Astrocyte (in vitro differentiated cells and primary cell): Measurements from ENCODE around the gene HACD4. TPM values are rescaled to one million over a fixed set of nuclear protein-coding genes. Genes with fewer than 3 reads are reported as not detected.

Experiments used
- DNase-seq: peaks from one replicate; pipeline ENCODE4 v3.0.0-alpha.2; 2010; ENCODE audit warnings: low read depth
- FAIRE-seq: peaks from 2 replicates; lab custom pipeline; 2011; peaks lifted over from hg19 to GRCh38; lab: Jason Lieb, UNC
- H2AFZ ChIP-seq: 2 replicates; pipeline ENCODE4 v1.6.0; 2012; ENCODE audit warnings: low read depth, low read length, inconsistent platforms
- H3K27ac ChIP-seq: 2 replicates; pipeline ENCODE4 v1.5.1; 2011; ENCODE audit warnings: low read depth, low read length, inconsistent platforms
- H3K27me3 ChIP-seq: 2 replicates; pipeline ENCODE4 v1.6.0; 2011; ENCODE audit warnings: low read length, inconsistent platforms; ENCODE audit not compliant: insufficient read depth
- H3K36me3 ChIP-seq: 2 replicates; pipeline ENCODE4 v1.5.1; 2011; ENCODE audit warnings: low read length, inconsistent platforms; ENCODE audit not compliant: insufficient read depth
- H3K4me1 ChIP-seq: 2 replicates; pipeline ENCODE4 v1.5.1; 2011; ENCODE audit warnings: low read length, inconsistent platforms; ENCODE audit not compliant: insufficient read depth
- H3K4me2 ChIP-seq: 2 replicates; pipeline ENCODE4 v1.6.0; 2012; ENCODE audit warnings: low read length, inconsistent platforms
- H3K4me3 ChIP-seq: 2 replicates; pipeline ENCODE4 v1.5.1; 2011; ENCODE audit warnings: low read depth, mild to moderate bottlenecking, low read length, inconsistent platforms; ENCODE audit not compliant: insufficient read depth
- H3K79me2 ChIP-seq: 2 replicates; pipeline ENCODE4 v1.6.0; 2012; ENCODE audit warnings: mild to moderate bottlenecking, low read length, inconsistent platforms; ENCODE audit not compliant: insufficient read depth
- H3K9ac ChIP-seq: 2 replicates; pipeline ENCODE4 v1.6.0; 2012; ENCODE audit warnings: mild to moderate bottlenecking, low read length, inconsistent platforms
- H3K9me3 ChIP-seq: 2 replicates; pipeline ENCODE4 v1.5.1; 2012; ENCODE audit warnings: low read depth, mild to moderate bottlenecking, low read length, inconsistent platforms; ENCODE audit not compliant: insufficient read depth
- H4K20me1 ChIP-seq: 2 replicates; pipeline ENCODE4 v1.6.0; 2012; ENCODE audit warnings: low read length, inconsistent platforms; ENCODE audit not compliant: insufficient read depth
- H3K27ac Mint-ChIP-seq: one replicate; pipeline ENCODE4 v1.8.0; 2021; ENCODE audit warnings: mild to moderate bottlenecking, mixed read lengths; ENCODE audit not compliant: unreplicated experiment
- H3K27me3 Mint-ChIP-seq: one replicate; pipeline ENCODE4 v1.8.0; 2021; ENCODE audit warnings: low read depth, mixed read lengths; ENCODE audit not compliant: unreplicated experiment
- H3K36me3 Mint-ChIP-seq: one replicate; pipeline ENCODE4 v1.8.0; 2021; ENCODE audit warnings: low read depth, mixed read lengths; ENCODE audit not compliant: unreplicated experiment
- H3K4me1 Mint-ChIP-seq: one replicate; pipeline ENCODE4 v1.8.0; 2021; ENCODE audit warnings: low read depth, mixed read lengths; ENCODE audit not compliant: unreplicated experiment
- H3K4me3 Mint-ChIP-seq: one replicate; pipeline ENCODE4 v1.8.0; 2021; ENCODE audit warnings: mild to moderate bottlenecking, moderate library complexity, mixed read lengths; ENCODE audit not compliant: unreplicated experiment
- H3K9me3 Mint-ChIP-seq: one replicate; pipeline ENCODE4 v1.8.0; 2021; ENCODE audit warnings: mild to moderate bottlenecking, mixed read lengths; ENCODE audit not compliant: unreplicated experiment
- CTCF ChIP-seq: IDR thresholded peaks from 2 replicates; pipeline ENCODE4 v1.5.1; 2011; ENCODE audit warnings: low read depth, mild to moderate bottlenecking, inconsistent platforms, low read length, moderate library complexity; ENCODE audit not compliant: insufficient read depth
- EZH2 ChIP-seq: IDR thresholded peaks from 2 replicates; pipeline ENCODE4 v1.6.1; 2012; ENCODE audit warnings: mild to moderate bottlenecking, low read length, inconsistent platforms; ENCODE audit not compliant: insufficient read depth
- total RNA-seq: library from RNA; stranded (reverse); gene quantifications from 2 replicates; pipeline ENCODE4 v1.2.1, GENCODE V29; 2021

Gene HACD4
- total RNA-seq, 1 donor from 2014 or later: 2.1 TPM

- H3K79me2 ChIP-seq: no peaks in the 10 kb centered on the region
- no peak overlapping the region for H2AFZ ChIP-seq
- no peak overlapping the region for H3K9ac ChIP-seq
- no peaks in the 10 kb centered on the region for H3K9me3 ChIP-seq
- no peak overlapping the region for H3K4me3 ChIP-seq
- no peak overlapping the region for H3K4me2 ChIP-seq
- H4K20me1 ChIP-seq: no peaks in the 10 kb centered on the region
- no peaks in the 10 kb centered on the region for H3K4me1 ChIP-seq
- FAIRE-seq (no peak), DNase-seq (no peak)
- H3K4me3 Mint-ChIP-seq: no peak overlapping the region
- peaks cover 15% of the 10 kb centered on the region for H3K36me3 Mint-ChIP-seq
- no peak overlapping the region for H3K27ac Mint-ChIP-seq
- H3K27me3 Mint-ChIP-seq: no peaks in the 10 kb centered on the region
- H3K9me3 Mint-ChIP-seq: peaks cover 2% of the 10 kb centered on the region
- TF ChIP-seq CTCF (no peak), EZH2 (no peak)
- H3K27me3 ChIP-seq: no peaks in the 10 kb centered on the region
- H3K27ac ChIP-seq: no peak overlapping the region
- no peaks in the 10 kb centered on the region for H3K4me1 Mint-ChIP-seq
- no peaks in the 10 kb centered on the region for H3K36me3 ChIP-seq
Measured at GRCh38 chr9:21001581-21001980, 29.9 kb downstream of the HACD4 start.

GRCh38 chr9:20997503-20998076 lies 33.9 kb downstream of the HACD4 start:
- FAIRE-seq (no peak), DNase-seq (no peak)
- Histone ChIP-seq H2AFZ (no peak overlapping the region), H3K4me3 (no peak overlapping the region), H3K9me3 (no peaks in the 10 kb centered on the region), H3K36me3 (peaks cover 2% of the 10 kb centered on the region), H4K20me1 (no peaks in the 10 kb centered on the region), H3K4me2 (no peak overlapping the region), H3K27ac (no peak overlapping the region), H3K27me3 (no peaks in the 10 kb centered on the region), H3K9ac (no peak overlapping the region), H3K4me1 (no peaks in the 10 kb centered on the region), H3K79me2 (no peaks in the 10 kb centered on the region)
- Mint-ChIP-seq H3K4me1 (no peaks in the 10 kb centered on the region), H3K36me3 (peaks cover 23% of the 10 kb centered on the region), H3K27me3 (no peaks in the 10 kb centered on the region), H3K9me3 (peaks cover 2% of the 10 kb centered on the region), H3K4me3 (no peak overlapping the region), H3K27ac (no peak overlapping the region)
- no peak for TF ChIP-seq CTCF
- no peak for TF ChIP-seq EZH2

- H3K9me3 ChIP-seq: no peaks in the 10 kb centered on the region
- H3K4me1 ChIP-seq: no peaks in the 10 kb centered on the region
- no peak for TF ChIP-seq EZH2
- TF ChIP-seq CTCF: no peak
- no peak overlapping the region for H3K27ac ChIP-seq
- H2AFZ ChIP-seq: no peak overlapping the region
- H3K27me3 Mint-ChIP-seq: no peaks in the 10 kb centered on the region
- H3K36me3 Mint-ChIP-seq: peaks cover 23% of the 10 kb centered on the region
- FAIRE-seq (no peak), DNase-seq (no peak)
- no peaks in the 10 kb centered on the region for H3K27me3 ChIP-seq
- peaks cover 2% of the 10 kb centered on the region for H3K9me3 Mint-ChIP-seq
- no peak overlapping the region for H3K27ac Mint-ChIP-seq
- no peaks in the 10 kb centered on the region for H4K20me1 ChIP-seq
- H3K79me2 ChIP-seq: no peaks in the 10 kb centered on the region
- H3K36me3 ChIP-seq: peaks cover 5% of the 10 kb centered on the region
- no peaks in the 10 kb centered on the region for H3K4me1 Mint-ChIP-seq
- no peak overlapping the region for H3K9ac ChIP-seq
- no peak overlapping the region for H3K4me3 ChIP-seq
- H3K4me3 Mint-ChIP-seq: no peak overlapping the region
- H3K4me2 ChIP-seq: no peak overlapping the region
Measured at GRCh38 chr9:20996809-20997208, 34.6 kb downstream of the HACD4 start.
